Gastroesophageal sphincter (tissue), 3 donors: Measurements from ENCODE around the gene RPS6KC1.

Experiments used
- POLR2A ChIP-seq, 2 donors: fragments of 450-650 bp; IDR thresholded peaks; one replicate each; pipeline ENCODE4 v1.6.1; 2017; ENCODE audit warnings: antibody characterized with exemption in 2 of 2, mild to moderate bottlenecking in 2 of 2, moderate library complexity in 1 of 2
- POLR2AphosphoS5 ChIP-seq: sonication (generic); formaldehyde crosslinking; IDR thresholded peaks from one replicate; pipeline ENCODE4 v1.6.1; 2017; ENCODE audit warnings: antibody characterized with exemption
- TF ChIP-seq, protein P1 (sequence below), 4 experiments: fragments of 200-600 bp in 2 of 4; fragments of 450-650 bp in 2 of 4; sonication (generic) in 1 of 4; IDR thresholded peaks; one replicate each; pipeline ENCODE4 v1.5.1; 2017 to 2019; ENCODE audit warnings: antibody characterized with exemption in 4 of 4, mild to moderate bottlenecking in 2 of 4, moderate library complexity in 2 of 4

DNA sequence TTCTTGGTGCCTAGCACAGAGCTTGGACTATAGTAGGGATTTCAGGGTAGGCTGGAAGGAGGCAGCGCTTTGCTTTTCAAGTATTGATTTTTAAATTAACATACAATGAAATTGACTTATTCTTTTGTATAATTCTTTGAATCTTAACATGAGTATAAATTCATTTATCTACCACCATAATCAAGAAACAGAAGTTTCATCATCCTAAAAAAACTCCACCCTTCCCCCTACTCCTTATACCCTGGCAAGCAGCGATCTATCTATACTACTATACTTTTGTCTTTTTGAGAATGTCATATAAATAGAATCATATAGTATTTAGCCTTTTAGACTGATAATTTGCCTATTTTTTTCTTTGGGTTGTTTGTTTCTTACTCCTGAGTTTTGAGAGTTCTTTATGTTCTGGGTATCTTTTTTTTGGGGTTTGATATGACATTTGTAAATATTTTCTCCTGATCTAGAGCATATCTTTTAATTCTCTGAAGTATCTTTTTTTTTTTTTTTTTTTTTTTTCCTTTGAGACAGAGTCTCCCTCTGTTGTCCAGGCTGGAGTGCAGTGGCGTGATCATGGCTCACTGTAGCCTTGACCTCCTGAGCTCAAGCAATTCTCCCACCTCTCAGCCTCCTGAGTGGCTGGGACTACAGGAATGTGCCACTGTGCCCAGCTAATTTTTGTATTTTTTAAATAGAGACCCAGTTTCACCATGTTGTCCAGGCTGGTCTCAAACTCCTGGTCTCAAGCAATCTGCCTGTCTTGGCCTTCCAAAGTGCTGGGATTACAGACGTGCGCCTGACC, 6.4 kb downstream of the RPS6KC1 start:
- no peak for TF ChIP-seq POLR2AphosphoS5
- no peak for TF ChIP-seq POLR2A (IDR thresholded peaks at IDR 0.05)
- TF ChIP-seq, protein P1, sequence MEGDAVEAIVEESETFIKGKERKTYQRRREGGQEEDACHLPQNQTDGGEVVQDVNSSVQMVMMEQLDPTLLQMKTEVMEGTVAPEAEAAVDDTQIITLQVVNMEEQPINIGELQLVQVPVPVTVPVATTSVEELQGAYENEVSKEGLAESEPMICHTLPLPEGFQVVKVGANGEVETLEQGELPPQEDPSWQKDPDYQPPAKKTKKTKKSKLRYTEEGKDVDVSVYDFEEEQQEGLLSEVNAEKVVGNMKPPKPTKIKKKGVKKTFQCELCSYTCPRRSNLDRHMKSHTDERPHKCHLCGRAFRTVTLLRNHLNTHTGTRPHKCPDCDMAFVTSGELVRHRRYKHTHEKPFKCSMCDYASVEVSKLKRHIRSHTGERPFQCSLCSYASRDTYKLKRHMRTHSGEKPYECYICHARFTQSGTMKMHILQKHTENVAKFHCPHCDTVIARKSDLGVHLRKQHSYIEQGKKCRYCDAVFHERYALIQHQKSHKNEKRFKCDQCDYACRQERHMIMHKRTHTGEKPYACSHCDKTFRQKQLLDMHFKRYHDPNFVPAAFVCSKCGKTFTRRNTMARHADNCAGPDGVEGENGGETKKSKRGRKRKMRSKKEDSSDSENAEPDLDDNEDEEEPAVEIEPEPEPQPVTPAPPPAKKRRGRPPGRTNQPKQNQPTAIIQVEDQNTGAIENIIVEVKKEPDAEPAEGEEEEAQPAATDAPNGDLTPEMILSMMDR (IDR thresholded peaks at IDR 0.05): no peak
